ENCODE measurements around the gene USF1.

Gene USF1

DNA sequence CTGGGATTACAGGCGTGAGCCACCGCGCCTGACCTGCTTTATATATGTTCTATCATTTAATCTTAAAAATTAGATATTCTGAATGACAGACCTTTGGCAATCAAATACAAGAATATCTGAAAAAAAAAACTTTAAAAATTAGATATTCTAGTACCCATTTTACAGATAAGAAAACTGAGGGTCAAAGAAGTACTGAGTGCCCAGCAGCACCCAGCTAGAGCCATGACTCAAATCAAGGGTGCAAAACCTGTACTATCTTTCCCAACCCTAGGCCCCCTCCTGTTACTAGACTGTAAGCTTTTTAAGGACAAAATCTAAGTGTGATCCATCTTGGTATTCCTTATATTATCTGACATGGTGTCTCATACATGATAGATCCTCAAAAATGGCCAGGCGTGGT is 15.6 kb upstream of the USF1 start:
- Histone ChIP-seq H3K18ac (ENCODE audit: low read depth in 1 of 2, low read length in 2 of 2) (no peak overlapping the region), H3K79me1 (replicated peaks; ENCODE audit: low read length, poor library complexity, severe bottlenecking) (no peaks in the 10 kb centered on the region), H2AK5ac (ENCODE audit: low read length, severe bottlenecking) (no peak overlapping the region), H3K4me3 (ENCODE audit: insufficient read depth in 1 of 2, low read depth in 1 of 2, low read length in 2 of 2) (no peak overlapping the region), H2BK12ac (ENCODE audit: low read length in 2 of 2) (no peak overlapping the region), H2AFZ (ENCODE audit: low read depth, low read length) (no peak overlapping the region), H2BK15ac (ENCODE audit: low read depth, poor library complexity, severe bottlenecking) (no peak overlapping the region), H3K9ac (ENCODE audit: low read length) (no peak overlapping the region), H4K8ac (ENCODE audit: low read length) (no peak overlapping the region), H3K36me3 (ENCODE audit: control insufficient read depth in 1 of 2, insufficient read depth in 2 of 2, low read depth in 1 of 2, low read length in 2 of 2) (no peaks in the 10 kb centered on the region), H3K4ac (ENCODE audit: low read depth in 1 of 2, low read length in 2 of 2) (no peak overlapping the region), H3K23ac (ENCODE audit: low read length in 2 of 2) (no peak overlapping the region), H3K27me3 (ENCODE audit: control insufficient read depth in 1 of 2, insufficient read depth in 1 of 2, low read length in 2 of 2) (peaks cover 13 to 21% of the 10 kb centered on the region in 2 experiments), H2BK5ac (ENCODE audit: low read depth, low read length, poor library complexity, severe bottlenecking) (no peak overlapping the region), H3K4me2 (ENCODE audit: low read length, poor library complexity, severe bottlenecking) (no peak overlapping the region), H2BK120ac (ENCODE audit: low read depth, low read length) (no peak overlapping the region), H3K27ac (ENCODE audit: low read length, poor library complexity, severe bottlenecking) (no peak overlapping the region), H3K9me3 (ENCODE audit: control insufficient read depth, low read length) (no peaks in the 10 kb centered on the region), H3K14ac (ENCODE audit: low read length in 2 of 2) (no peak overlapping the region), H4K91ac (ENCODE audit: low read length) (no peak overlapping the region), H3K4me1 (ENCODE audit: control insufficient read depth, insufficient read depth, low read depth, low read length) (no peaks in the 10 kb centered on the region)
- WGBS = 94% methylated on average over 1 of the region's 4 CpGs
- DNase-seq = no peak

DNA sequence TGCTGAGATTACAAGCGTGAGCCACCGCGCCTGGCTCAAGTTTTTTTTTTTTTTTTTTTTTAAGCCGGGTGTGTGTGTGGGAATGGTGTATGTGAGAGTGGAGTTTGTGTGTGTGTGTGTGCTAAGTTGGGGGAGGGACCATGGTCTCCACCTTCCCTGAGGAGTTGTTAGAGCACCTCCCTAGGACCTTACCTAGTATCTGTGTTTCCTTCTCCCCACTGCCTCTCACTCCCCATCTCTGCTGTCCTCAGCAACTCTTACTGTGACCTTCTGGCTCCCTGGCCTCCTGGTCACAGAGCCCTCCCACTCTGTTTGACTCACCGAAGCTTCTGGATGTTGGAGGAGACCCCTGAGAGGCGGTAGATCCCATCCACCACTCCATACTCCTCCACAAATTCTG is 13.5 kb upstream of the USF1 start:
- Histone ChIP-seq H2BK120ac (ENCODE audit: low read depth, low read length) (no peak overlapping the region), H2BK5ac (ENCODE audit: low read depth, low read length, poor library complexity, severe bottlenecking) (no peak overlapping the region), H2AK5ac (ENCODE audit: low read length, severe bottlenecking) (no peak overlapping the region), H3K9me3 (ENCODE audit: control insufficient read depth, low read length) (no peaks in the 10 kb centered on the region), H3K4me3 (ENCODE audit: insufficient read depth in 1 of 2, low read depth in 1 of 2, low read length in 2 of 2) (no peak overlapping the region), H3K23ac (ENCODE audit: low read length in 2 of 2) (no peak overlapping the region), H3K4me2 (ENCODE audit: low read length, poor library complexity, severe bottlenecking) (no peak overlapping the region), H4K91ac (ENCODE audit: low read length) (no peak overlapping the region), H4K8ac (ENCODE audit: low read length) (no peak overlapping the region), H2BK12ac (ENCODE audit: low read length in 2 of 2) (no peak overlapping the region), H3K27me3 (ENCODE audit: control insufficient read depth in 1 of 2, insufficient read depth in 1 of 2, low read length in 2 of 2) (peaks cover 10 to 14% of the 10 kb centered on the region in 2 experiments), H3K36me3 (ENCODE audit: control insufficient read depth in 1 of 2, insufficient read depth in 2 of 2, low read depth in 1 of 2, low read length in 2 of 2) (no peaks in the 10 kb centered on the region), H3K79me1 (replicated peaks; ENCODE audit: low read length, poor library complexity, severe bottlenecking) (no peaks in the 10 kb centered on the region), H2AFZ (ENCODE audit: low read depth, low read length) (no peak overlapping the region), H3K14ac (ENCODE audit: low read length in 2 of 2) (no peak overlapping the region), H3K4me1 (ENCODE audit: control insufficient read depth, insufficient read depth, low read depth, low read length) (no peaks in the 10 kb centered on the region), H3K4ac (ENCODE audit: low read depth in 1 of 2, low read length in 2 of 2) (no peak overlapping the region), H3K27ac (ENCODE audit: low read length, poor library complexity, severe bottlenecking) (no peak overlapping the region), H2BK15ac (ENCODE audit: low read depth, poor library complexity, severe bottlenecking) (no peak overlapping the region), H3K9ac (ENCODE audit: low read length) (no peak overlapping the region), H3K18ac (ENCODE audit: low read depth in 1 of 2, low read length in 2 of 2) (no peak overlapping the region)
- no peak for DNase-seq
- 90% methylated on average over 2 of the region's 6 CpGs for WGBS

DNA sequence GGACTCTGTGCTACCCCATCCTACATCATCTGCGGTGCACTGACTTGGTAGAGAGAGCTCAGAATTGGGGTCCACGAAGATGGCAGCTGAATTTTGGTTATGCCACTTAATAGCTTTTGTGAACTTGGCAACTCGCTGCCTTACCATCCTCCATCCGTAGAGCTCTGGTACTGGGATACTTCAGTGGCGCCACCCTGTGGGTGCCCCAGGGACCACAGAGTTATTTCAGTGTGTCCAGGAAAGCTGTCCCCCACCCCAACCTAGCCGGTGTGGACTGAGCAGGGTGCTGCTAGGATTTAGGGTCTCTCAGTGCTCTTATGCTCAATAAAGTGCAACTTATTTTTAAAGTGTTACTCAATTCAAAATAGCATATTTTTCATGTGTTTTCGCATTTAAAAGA is 9.0 kb upstream of the USF1 start:
- H3K23ac ChIP-seq (ENCODE audit: low read length in 2 of 2) = no peak overlapping the region
- H2BK12ac ChIP-seq (ENCODE audit: low read length in 2 of 2) = no peak overlapping the region
- no peaks in the 10 kb centered on the region for H3K79me1 ChIP-seq (replicated peaks; ENCODE audit: low read length, poor library complexity, severe bottlenecking)
- H4K91ac ChIP-seq (ENCODE audit: low read length) = no peak overlapping the region
- no peak overlapping the region for H3K4me3 ChIP-seq (ENCODE audit: insufficient read depth in 1 of 2, low read depth in 1 of 2, low read length in 2 of 2)
- H3K27ac ChIP-seq (ENCODE audit: low read length, poor library complexity, severe bottlenecking) = no peak overlapping the region
- no peak overlapping the region for H2BK120ac ChIP-seq (ENCODE audit: low read depth, low read length)
- DNase-seq = no peak
- H3K4me2 ChIP-seq (ENCODE audit: low read length, poor library complexity, severe bottlenecking) = no peak overlapping the region
- H2AFZ ChIP-seq (ENCODE audit: low read depth, low read length) = no peak overlapping the region
- 92% methylated on average over 6 of the region's 7 CpGs for WGBS
- peaks cover 3% of the 10 kb centered on the region for H3K9me3 ChIP-seq (ENCODE audit: control insufficient read depth, low read length)
- H3K4ac ChIP-seq (ENCODE audit: low read depth in 1 of 2, low read length in 2 of 2) = no peak overlapping the region
- H2AK5ac ChIP-seq (ENCODE audit: low read length, severe bottlenecking) = no peak overlapping the region
- H3K18ac ChIP-seq (ENCODE audit: low read depth in 1 of 2, low read length in 2 of 2) = no peak overlapping the region
- no peak overlapping the region for H2BK15ac ChIP-seq (ENCODE audit: low read depth, poor library complexity, severe bottlenecking)
- H3K9ac ChIP-seq (ENCODE audit: low read length) = no peak overlapping the region
- no peaks in the 10 kb centered on the region for H3K36me3 ChIP-seq (ENCODE audit: control insufficient read depth in 1 of 2, insufficient read depth in 2 of 2, low read depth in 1 of 2, low read length in 2 of 2)
- no peaks in the 10 kb centered on the region for H3K4me1 ChIP-seq (ENCODE audit: control insufficient read depth, insufficient read depth, low read depth, low read length)
- H3K27me3 ChIP-seq (ENCODE audit: control insufficient read depth in 1 of 2, insufficient read depth in 1 of 2, low read length in 2 of 2) = peaks cover 3 to 7% of the 10 kb centered on the region in 2 experiments
- H3K14ac ChIP-seq (ENCODE audit: low read length in 2 of 2) = no peak overlapping the region
- no peak overlapping the region for H4K8ac ChIP-seq (ENCODE audit: low read length)
- H2BK5ac ChIP-seq (ENCODE audit: low read depth, low read length, poor library complexity, severe bottlenecking) = no peak overlapping the region

DNA sequence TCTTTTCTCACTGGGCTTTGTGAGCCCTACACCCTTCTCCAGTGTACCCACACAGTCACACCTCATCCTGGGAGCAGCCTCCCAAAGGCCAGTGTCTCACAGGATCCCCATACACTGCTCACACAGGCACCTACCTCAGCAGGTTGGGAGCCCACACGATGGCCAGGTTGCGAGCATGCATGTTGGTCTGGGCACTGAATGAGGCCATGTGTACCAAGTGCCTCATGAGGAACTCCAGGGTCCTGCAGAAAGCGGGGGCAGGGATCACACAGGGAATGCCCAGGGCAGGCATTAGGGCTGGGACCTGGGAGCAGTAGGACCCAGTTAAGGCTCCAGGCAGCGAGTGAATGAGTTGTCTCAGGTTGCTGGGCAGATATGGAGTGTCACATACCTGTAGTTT is 8.5 kb upstream of the USF1 start:
- no peaks in the 10 kb centered on the region for H3K79me1 ChIP-seq (replicated peaks; ENCODE audit: low read length, poor library complexity, severe bottlenecking)
- no peak overlapping the region for H4K91ac ChIP-seq (ENCODE audit: low read length)
- H2AK5ac ChIP-seq (ENCODE audit: low read length, severe bottlenecking) = no peak overlapping the region
- peaks cover 0 to under 1% of the 10 kb centered on the region in 2 experiments for H3K27me3 ChIP-seq (ENCODE audit: control insufficient read depth in 1 of 2, insufficient read depth in 1 of 2, low read length in 2 of 2)
- no peak overlapping the region for H3K14ac ChIP-seq (ENCODE audit: low read length in 2 of 2)
- H3K36me3 ChIP-seq (ENCODE audit: control insufficient read depth in 1 of 2, insufficient read depth in 2 of 2, low read depth in 1 of 2, low read length in 2 of 2) = no peaks in the 10 kb centered on the region
- 90% methylated on average over 4 of the region's 4 CpGs for WGBS
- no peak overlapping the region for H3K4me2 ChIP-seq (ENCODE audit: low read length, poor library complexity, severe bottlenecking)
- no peak overlapping the region for H3K27ac ChIP-seq (ENCODE audit: low read length, poor library complexity, severe bottlenecking)
- H2BK12ac ChIP-seq (ENCODE audit: low read length in 2 of 2) = no peak overlapping the region
- H3K18ac ChIP-seq (ENCODE audit: low read depth in 1 of 2, low read length in 2 of 2) = no peak overlapping the region
- H2BK15ac ChIP-seq (ENCODE audit: low read depth, poor library complexity, severe bottlenecking) = no peak overlapping the region
- DNase-seq = no peak
- no peak overlapping the region for H3K23ac ChIP-seq (ENCODE audit: low read length in 2 of 2)
- H3K4me1 ChIP-seq (ENCODE audit: control insufficient read depth, insufficient read depth, low read depth, low read length) = no peaks in the 10 kb centered on the region
- no peak overlapping the region for H2BK5ac ChIP-seq (ENCODE audit: low read depth, low read length, poor library complexity, severe bottlenecking)
- peaks cover 8% of the 10 kb centered on the region for H3K9me3 ChIP-seq (ENCODE audit: control insufficient read depth, low read length)
- H2BK120ac ChIP-seq (ENCODE audit: low read depth, low read length) = no peak overlapping the region
- no peak overlapping the region for H3K4me3 ChIP-seq (ENCODE audit: insufficient read depth in 1 of 2, low read depth in 1 of 2, low read length in 2 of 2)
- no peak overlapping the region for H3K9ac ChIP-seq (ENCODE audit: low read length)
- no peak overlapping the region for H3K4ac ChIP-seq (ENCODE audit: low read depth in 1 of 2, low read length in 2 of 2)
- H2AFZ ChIP-seq (ENCODE audit: low read depth, low read length) = no peak overlapping the region
- no peak overlapping the region for H4K8ac ChIP-seq (ENCODE audit: low read length)
